Activated T-cell treated with anti-CD3 and anti-CD28 coated beads, Interleukin-2, amount 50 U/mL, for 1 hour (primary cell): Measurements from ENCODE around the gene MTHFR.

Experiments used
- DNase-seq: peaks from one replicate; pipeline ENCODE4 v3.0.0-alpha.2; 2020

The MTHFR gene

DNA sequence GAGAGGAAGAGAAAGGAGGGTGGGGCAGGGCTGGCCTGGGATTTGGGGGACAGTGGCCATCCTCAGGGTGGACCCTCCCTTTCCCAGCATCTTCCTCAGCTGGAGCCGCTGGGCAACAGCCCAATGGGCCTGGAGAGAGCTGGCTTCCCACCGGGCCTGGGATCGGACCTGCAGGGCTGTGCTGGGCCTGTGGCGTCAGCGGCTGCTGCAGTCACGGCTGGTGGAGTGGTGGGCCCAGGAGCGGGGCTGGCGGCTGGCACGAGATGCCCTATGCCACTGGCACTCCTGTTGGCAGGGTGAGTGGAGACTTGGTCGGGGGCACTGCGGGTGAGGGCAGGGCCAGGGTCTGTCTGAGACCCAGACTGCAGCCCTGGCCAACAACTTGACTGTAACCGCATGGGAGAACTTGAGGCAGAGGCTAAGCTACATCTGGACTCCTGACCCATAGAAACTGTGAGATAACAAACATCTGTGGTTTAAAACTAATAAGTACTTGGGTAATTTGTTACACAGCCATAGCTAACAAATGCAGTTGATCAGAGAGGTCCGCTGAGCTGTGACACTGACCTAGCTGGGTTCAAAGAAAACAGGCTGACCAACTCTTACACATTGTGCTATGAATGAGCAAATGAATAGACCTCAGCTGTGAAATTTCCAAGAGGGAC lies 25.9 kb downstream of the MTHFR start:
- DNase-seq: no peak

GRCh38 chr1:11778844-11779623 lies 26.7 kb downstream of the MTHFR start:
- DNase-seq: no peak

- no peak for DNase-seq
Observed at GRCh38 chr1:11778336-11778735, 27.4 kb downstream of the MTHFR start.

DNA sequence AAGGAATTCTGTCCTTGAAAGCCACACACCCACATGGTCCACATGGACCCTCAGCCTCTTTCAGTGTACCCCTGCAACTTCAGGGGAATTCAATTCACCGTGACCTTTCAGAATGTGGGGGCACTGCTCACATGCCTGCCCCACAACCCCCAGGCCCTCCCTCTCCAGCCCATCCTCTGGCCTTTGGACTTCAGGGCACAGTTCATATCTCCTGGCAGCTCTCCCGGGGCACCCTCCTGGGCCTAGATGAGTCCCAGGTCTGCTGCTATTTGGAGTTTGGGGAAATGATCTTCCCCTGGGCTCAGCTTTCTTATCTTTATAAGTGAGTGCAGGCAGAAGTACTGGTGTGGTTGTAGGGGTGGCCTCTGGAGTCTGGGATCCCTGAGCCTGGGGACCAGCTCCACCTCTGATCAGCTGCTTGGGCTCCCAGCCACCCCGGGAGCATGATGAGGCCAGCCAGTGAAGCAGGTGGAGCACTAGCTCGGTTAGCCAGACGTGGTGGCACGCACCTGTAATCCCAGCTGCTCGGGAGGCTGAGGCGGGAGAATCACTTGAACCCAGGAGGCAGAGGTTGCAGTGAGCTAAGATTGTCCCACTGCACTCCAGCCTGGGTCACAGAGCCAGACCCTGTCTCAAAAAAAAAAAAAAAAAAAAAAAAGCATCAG lies 28.0 kb downstream of the MTHFR start:
- DNase-seq: no peak

- no peak for DNase-seq
Observed at GRCh38 chr1:11774753-11775152, 31.0 kb downstream of the MTHFR start.

DNA sequence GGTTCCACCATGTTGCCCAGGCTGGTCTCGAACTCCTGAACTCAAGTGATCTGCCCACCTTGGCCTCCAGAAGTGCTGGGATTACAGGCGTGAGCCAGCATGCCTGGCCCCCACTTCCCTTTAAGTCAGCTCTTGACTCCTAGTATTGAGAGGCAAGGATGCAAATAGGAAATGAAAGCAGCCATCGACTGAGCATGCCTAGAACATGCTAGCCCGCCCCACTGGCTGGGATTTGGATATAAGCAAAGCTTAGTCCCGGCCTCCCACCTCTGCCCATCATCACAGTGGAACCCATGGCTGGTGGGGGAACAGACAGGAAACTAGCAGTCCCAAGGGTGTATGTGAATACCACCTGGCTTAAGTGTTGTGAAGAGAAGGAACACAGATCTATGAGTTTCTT lies 33.3 kb downstream of the MTHFR start:
- no peak for DNase-seq

- no peak for DNase-seq
Observed at GRCh38 chr1:11771481-11772043, 34.2 kb downstream of the MTHFR start.

GRCh38 chr1:11770011-11770410 lies 35.8 kb downstream of the MTHFR start:
- no peak for DNase-seq

DNA sequence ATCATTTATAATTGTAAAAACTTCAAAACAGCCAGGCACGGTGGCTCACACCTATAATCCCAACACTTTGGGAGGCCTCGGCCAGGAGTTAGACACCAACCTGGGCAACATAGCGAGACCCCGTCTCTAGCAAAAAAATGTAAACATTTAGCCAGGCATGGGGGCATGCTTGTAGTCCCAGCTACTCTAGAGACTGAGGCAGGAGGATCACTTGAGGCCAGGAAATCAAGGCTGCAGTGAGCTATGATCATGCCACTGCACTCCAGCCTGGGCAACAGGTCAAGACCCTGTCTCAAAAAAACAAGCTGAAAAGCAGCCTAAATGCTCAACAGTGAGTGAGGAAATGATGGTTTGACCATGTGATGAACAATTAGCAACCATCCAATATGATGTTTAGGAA lies 36.5 kb downstream of the MTHFR start:
- no peak for DNase-seq

DNA sequence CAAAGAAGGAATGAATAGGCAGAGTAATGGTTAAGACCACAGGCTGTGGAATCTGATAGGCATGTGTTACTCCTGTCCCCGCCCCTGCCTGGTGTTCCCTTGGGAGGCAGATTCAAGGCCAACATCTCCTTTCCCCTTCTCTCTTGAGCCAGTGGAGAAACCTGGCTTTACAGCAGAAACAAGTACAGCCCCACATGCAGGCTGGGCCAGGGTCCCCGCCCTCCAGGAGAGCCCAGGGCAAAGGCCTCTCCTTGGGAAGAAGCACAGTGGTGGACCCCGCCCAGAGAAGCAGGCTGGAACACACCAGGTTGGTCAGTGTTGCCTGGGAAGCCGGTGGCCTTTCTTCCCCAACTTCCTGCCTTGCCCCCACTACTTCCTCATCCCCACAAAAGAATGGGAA lies 36.9 kb downstream of the MTHFR start:
- DNase-seq: no peak

- no peak for DNase-seq
Observed at GRCh38 chr1:11767922-11768704, 37.7 kb downstream of the MTHFR start.

DNA sequence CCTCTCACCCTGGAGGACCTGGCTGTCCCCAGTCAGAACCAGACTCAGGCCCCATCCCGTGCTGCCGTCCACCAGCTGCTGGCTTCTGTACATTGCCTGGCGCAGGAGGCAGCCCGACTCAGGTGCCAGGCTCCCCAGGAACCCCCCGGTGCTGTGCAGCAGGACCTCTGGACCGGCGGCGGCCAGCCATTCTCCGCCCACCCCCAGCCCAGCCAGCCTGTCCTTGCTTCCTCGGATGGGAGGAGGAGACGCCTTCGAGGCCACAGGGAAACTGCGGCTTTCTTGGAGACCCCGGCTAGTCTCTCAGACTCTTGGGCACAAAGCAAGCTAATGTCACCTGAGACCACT lies 39.4 kb downstream of the MTHFR start:
- DNase-seq: no peak

GRCh38 chr1:11765661-11766428 lies 39.9 kb downstream of the MTHFR start:
- DNase-seq: no peak

DNA sequence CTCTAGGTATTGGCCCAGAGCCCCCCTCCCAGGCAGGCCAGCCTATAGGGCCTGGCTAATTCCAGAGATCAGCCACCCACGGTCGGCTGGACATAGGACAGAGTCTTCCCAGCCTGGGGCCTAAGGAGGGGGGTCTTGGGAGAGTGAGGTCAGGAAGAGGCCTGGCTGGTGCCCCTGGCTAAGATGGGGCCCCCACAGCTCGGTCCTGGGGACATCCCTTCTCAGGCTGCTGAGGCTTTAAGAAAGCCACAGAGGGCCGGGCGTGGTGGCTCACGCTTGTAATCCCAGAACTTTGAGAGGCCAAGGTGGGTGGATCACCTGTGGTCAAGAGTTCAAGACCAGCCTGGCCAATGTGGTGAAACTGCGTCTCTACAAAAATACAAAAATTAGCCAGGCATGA lies 41.2 kb downstream of the MTHFR start:
- DNase-seq: no peak

DNA sequence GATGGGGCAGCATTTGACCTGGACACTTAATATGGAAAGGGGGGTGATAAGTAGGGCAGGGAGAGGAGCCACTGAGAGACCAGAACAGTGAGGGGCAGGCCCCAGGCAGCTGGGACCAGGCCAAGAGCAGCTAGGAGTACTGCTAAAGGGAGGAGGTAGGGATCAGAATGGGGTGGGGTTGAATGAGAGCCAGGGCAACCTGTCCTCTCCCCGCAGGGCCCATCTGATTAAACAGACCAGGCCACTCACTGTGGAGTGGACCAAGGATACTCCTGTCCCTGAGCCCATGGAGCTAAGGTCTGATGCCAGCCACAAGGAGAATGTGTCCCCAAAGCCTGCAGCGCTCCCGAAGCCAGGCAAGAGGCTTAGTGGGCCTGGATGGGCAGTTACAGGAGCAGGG lies 41.6 kb downstream of the MTHFR start:
- no peak for DNase-seq

DNA sequence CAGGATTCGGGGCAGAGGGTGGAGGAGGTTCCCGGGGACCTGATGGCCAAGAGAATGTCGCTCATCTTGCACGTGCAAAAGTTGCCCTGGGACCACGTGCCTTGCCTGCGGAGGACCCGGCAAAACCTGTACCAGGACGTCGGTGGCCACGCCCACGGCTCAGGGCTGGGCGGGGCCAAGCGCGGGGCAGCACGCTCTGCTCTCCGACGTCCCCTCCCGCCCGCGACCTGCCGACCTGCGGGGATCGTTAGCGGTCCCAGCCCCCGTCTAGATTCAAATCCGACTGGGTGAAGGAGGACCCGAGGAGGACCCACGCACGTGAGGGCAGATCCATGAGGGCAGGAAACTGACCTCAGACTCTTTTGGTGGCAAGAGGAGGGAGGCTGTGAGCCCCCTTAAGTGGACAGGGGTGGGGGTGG lies 43.8 kb downstream of the MTHFR start, which contains the start of gene C1orf167:
TSS of gene C1orf167 (plus strand) at position 206 of the 419 bp plus-strand sequence. CDS start 2,208 bp downstream, outside the sequence.
- peak; percentile 39 for DNase-seq

DNA sequence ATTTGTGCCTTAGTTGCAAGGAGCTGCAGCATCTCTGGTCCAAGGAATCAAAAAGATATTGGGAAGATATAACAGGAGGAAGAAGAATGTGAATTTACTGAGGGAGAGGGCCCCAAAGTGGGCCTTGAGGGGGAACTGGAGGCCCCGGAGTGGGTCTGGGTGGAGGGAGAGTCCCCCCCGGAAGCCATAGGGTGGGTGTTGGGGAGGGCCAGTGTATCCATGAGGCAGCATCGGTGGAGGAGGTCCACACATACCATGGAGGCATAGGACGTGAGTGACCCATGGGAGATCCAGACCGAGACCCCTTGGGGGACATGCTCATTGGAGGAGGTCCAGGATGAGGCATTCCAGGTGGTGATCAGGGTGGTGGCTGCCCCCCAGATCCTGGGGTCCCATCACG lies 44.5 kb downstream of the MTHFR start:
- no peak for DNase-seq

- no peak for DNase-seq
Observed at GRCh38 chr1:11759791-11760190, 46.0 kb downstream of the MTHFR start.

- DNase-seq: no peak
Observed at GRCh38 chr1:11757047-11757446, 48.7 kb downstream of the MTHFR start.

DNA sequence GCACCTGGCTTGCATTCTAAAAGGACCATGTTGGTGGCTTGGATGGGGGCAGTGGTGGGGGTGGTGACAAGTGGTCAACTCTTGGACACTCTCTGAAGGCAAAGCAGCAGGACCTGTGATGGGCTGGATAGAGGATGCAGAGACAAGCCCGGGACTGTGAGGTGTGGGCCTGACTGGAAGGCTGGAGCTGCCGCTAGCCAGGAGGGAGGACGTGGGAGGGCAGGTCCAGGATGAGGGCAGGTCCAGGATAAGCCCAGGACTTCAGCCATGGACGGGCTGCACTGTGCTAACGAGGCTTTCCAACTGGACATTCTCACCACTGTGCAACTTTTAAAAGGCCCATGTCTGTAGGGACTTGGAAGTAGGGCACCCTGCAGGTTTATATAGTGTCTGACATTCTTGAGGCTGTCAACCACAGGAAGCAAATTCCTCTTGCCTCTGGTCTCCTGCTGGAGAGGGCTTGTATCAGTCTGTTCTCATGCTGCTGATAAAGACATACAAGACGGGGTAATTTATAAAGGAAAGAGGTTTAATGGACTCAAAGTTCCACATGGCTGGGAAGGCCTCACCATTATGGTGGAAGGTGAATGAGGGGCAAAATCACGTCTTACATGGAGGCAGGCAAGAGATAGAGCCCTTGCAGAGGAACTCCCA lies 52.1 kb downstream of the MTHFR start:
- no peak for DNase-seq

GRCh38 chr1:11752359-11753088 lies 53.2 kb downstream of the MTHFR start:
- DNase-seq: no peak
